Measurements from ENCODE around the gene PIAS1. TPM values are rescaled to one million over a fixed set of nuclear protein-coding genes. Genes with fewer than 3 reads are reported as not detected.
"Not testable (repeated sequence)": the region's sequence is repeated elsewhere in the genome, so short reads cannot be mapped to it uniquely, and the experiment has no call there.

Gene PIAS1
- total RNA-seq, 1 donor, result 39.0 TPM

- H3K4me3 ChIP-seq (ENCODE audit: low read depth, low read length), result no peak overlapping the region
- no peak for DNase-seq (ENCODE audit: low read depth)
- TF ChIP-seq CTCF (IDR thresholded peaks at IDR 0.05; ENCODE audit: insufficient read depth, low read length), result no peak
Measured at GRCh38 chr15:68218331-68218730, 164.2 kb downstream of the PIAS1 start.

- no peak for DNase-seq (ENCODE audit: low read depth)
- TF ChIP-seq CTCF (IDR thresholded peaks at IDR 0.05; ENCODE audit: insufficient read depth, low read length), result no peak
Measured at GRCh38 chr15:68218847-68219798, 165.0 kb downstream of the PIAS1 start.

GRCh38 chr15:68220489-68220888, 166.4 kb downstream of the PIAS1 start:
- no peak overlapping the region for H3K4me3 ChIP-seq (ENCODE audit: low read depth, low read length)
- no peak for DNase-seq (ENCODE audit: low read depth)
- no peak for TF ChIP-seq CTCF (IDR thresholded peaks at IDR 0.05; ENCODE audit: insufficient read depth, low read length)

More at GRCh38 chr15:68218847-68219798, 165.0 kb downstream of the PIAS1 start:
- no peak overlapping the region for H3K4me3 ChIP-seq (ENCODE audit: low read depth, low read length)

DNA sequence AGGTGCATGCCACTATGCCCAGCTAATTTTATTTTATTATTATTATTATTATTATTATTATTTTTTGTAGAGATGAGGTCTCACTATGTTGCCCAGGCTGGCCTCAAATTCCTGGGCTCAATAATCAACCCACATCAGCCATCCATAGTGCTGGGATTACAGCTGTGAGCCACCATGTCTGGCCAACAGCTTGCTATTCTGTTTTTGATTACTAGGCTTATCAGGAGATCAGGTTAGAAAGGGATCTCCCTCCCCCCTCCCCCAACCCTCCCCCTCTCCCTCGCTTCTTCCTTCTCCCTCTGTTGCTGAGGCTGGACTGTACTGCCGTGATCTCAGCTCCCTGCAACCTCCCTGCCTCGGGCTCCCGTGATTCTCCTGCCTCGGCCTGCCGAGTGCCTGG, 166.9 kb downstream of the PIAS1 start:
- no peak overlapping the region for H3K4me3 ChIP-seq (ENCODE audit: low read depth, low read length)
- TF ChIP-seq CTCF (IDR thresholded peaks at IDR 0.05; ENCODE audit: insufficient read depth, low read length), result no peak
- DNase-seq (ENCODE audit: low read depth), result no peak

DNA sequence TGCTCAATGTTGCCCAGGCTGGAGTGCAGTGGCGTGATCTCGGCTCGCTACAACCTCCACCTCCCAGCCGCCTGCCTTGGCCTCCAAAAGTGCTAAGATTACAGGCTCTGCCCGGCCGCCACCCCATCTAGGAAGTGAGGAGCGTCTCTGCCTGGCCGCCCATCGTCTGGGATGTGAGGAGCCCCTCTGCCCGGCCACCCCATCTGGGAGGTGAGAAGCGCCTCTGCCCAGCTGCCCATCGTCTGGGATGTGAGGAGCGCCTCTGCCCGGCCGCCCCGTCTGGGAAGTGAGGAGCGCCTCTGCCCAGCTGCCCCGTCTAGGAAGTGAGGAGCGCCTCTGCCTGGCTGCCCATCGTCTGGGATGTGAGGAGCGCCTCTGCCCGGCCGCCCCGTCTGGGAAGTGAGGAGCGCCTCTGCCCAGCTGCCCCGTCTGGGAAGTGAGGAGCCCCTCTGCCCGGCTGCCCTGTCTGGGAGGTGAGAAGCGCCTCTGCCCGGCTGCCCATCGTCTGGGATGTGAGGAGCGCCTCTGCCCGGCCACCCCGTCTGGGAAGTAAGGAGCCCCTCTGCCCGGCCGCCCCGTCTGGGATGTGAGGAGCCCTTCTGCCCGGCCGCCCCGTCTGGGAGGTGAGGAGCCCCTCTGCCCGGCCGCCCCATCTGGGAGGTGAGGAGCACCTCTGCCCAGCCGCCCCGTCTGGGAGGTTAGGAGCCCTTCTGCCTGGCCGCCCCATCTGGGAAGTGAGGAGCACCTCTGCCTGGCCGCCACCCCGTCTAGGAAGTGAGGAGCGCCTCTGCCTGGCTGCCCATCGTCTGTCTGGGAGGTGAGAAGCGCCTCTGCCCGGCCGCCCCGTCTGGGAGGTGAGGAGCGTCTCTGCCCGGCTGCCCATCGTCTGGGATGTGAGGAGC, 167.7 kb downstream of the PIAS1 start:
- not testable (repeated sequence) for H3K4me3 ChIP-seq (ENCODE audit: low read depth, low read length); DNase-seq (ENCODE audit: low read depth)

DNA sequence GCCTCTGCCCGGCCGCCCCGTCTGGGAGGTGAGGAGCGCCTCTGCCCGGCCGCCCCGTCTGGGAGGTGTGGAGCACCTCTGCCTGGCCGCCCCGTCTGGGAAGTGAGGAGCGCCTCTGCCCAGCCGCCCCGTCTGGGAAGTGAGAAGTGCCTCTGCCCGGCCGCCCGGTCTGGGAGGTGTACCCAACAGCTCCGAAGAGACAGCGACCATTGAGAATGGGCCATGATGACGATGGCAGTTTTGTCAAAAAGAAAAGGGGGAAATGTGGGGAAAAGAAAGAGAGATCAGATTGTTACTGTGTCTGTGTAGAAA, 168.3 kb downstream of the PIAS1 start:
- DNase-seq (ENCODE audit: low read depth); H3K4me3 ChIP-seq (ENCODE audit: low read depth, low read length): not testable (repeated sequence)

DNA sequence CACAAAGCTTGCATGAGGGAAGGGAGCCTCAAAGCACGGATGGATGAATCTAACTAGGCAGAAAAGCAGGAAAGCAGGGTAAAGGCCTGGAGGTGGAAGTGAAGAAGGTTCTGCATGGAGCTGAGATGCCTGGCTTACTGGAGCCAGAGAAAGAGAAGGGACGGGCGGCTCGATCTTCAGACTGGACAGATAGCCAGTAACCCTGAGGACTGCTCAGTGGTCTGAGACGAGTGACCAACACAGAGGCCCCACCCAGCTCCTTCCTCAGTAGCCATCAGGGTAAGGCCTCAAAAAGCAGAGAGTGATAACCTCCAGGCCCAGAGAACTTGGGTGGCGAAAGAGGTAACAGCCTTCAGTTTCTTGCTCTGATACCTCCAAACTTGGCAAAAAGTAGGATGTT, 169.1 kb downstream of the PIAS1 start:
- DNase-seq (ENCODE audit: low read depth), result no peak
- TF ChIP-seq CTCF (IDR thresholded peaks at IDR 0.05; ENCODE audit: insufficient read depth, low read length), result no peak
- H3K4me3 ChIP-seq (ENCODE audit: low read depth, low read length), result no peak overlapping the region

All from fibroblast of the aortic adventitia (primary cell).